Calu3 (cell line): ENCODE data around the gene TRAPPC14. TPM values are rescaled to one million over a fixed set of nuclear protein-coding genes. Genes with fewer than 3 reads are reported as not detected.

Experiments used
- BruUV-seq: library from RNA; stranded (reverse); fragments of 400-500 nt; replicated peaks from 2 replicates; lab custom pipeline; 2021; lab: Mats Ljungman, UMichigan
- CTCF ChIA-PET: fragments of 300-600 bp; sonication (Branson Sonifier 250); formaldehyde crosslinking; loops from one replicate; lab custom pipeline; 2022; ENCODE audit warnings: antibody characterized with exemption; lab: Charles Lee
- DNase-seq: peaks from one replicate; pipeline ENCODE4 v3.0.0; 2022
- H3K27ac Mint-ChIP-seq: one replicate; pipeline ENCODE4 v1.8.0; 2022; ENCODE audit warnings: mixed read lengths; ENCODE audit not compliant: unreplicated experiment
- H3K27me3 Mint-ChIP-seq: one replicate; pipeline ENCODE4 v1.8.0; 2022; ENCODE audit warnings: mixed read lengths; ENCODE audit not compliant: unreplicated experiment
- H3K36me3 Mint-ChIP-seq: one replicate; pipeline ENCODE4 v1.8.0; 2022; ENCODE audit warnings: mild to moderate bottlenecking, moderate library complexity, mixed read lengths; ENCODE audit not compliant: insufficient read depth, unreplicated experiment
- H3K4me1 Mint-ChIP-seq: one replicate; pipeline ENCODE4 v1.8.0; 2022; ENCODE audit warnings: mild to moderate bottlenecking, low read depth, mixed read lengths; ENCODE audit not compliant: unreplicated experiment
- H3K4me3 Mint-ChIP-seq: one replicate; pipeline ENCODE4 v1.8.0; 2022; ENCODE audit warnings: mild to moderate bottlenecking, low read depth, moderate library complexity, mixed read lengths; ENCODE audit not compliant: unreplicated experiment
- H3K9me3 Mint-ChIP-seq: one replicate; pipeline ENCODE4 v1.8.0; 2022; ENCODE audit warnings: low read depth, mixed read lengths; ENCODE audit not compliant: unreplicated experiment
- intact Hi-C: fragments of 100-400 bp; cut with micrococcal nuclease; formaldehyde crosslinking; loops from one replicate; pipeline ENCODE4 v1.10.0; 2022; ENCODE audit not compliant: unreplicated experiment
- total RNA-seq: library from RNA; stranded (reverse); gene quantifications from 2 replicates; pipeline ENCODE4 v1.2.3, GENCODE V29; 2022
- TF ChIP-seq, protein P1 (sequence below): fragments of 200-600 bp; IDR thresholded peaks from one replicate; pipeline ENCODE4 v1.8.0; 2022; ENCODE audit warnings: antibody characterized with exemption; ENCODE audit not compliant: unreplicated experiment

The TRAPPC14 gene
- total RNA-seq, 1 experiment from 2014 or later = 17.5 TPM

DNA sequence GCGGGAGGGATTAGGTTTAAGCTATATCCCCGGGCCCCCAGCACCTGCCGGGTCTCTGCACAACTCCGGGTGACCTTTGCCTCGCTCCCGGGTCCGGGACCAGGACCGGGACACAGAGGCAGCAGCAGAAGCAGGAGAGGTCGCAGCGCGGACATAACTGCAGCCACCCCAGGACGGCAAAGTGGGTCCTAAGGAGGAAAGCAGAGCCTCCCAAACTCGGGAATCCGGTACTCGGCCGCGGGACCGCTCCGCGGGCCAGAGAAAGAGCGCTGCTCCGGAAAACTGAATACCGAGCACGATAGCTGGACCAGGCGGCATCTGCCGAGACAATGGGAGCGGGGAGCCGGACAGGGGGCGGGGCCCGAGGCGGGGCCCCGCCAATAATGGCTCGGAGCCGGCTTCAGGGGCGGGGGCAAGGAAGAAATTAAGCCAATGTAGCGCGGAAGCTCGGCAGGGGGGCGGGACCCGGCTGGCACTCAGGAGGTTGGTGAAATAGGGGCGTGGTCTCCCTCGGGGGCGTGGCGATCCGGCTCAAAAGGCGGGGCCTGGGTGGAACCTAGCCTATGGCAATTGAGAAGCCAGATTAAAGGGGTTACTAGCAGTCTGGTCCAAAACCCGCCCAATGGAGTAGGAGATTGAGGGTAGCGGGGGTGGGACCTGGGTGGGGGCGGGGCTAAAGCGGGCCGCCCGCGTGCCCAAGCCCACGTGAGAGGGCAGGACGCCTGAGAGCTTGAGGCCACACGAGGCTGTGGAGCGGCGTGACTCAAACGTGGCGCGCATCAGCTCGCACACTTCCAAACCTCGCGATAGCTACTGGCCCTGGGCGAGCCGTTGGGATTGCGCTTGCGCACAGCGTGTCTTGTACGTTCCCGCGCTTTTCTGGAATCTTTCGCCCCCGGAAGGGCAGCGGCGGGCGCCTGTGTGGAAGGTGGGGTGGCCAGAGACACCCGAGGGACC, 18.8 kb upstream of the TRAPPC14 start, which contains the start of the genes GPC2 and STAG3:
GPC2 (minus strand) TSS at position 337 of the 957 bp plus-strand sequence; CDS start at position 155, 182 bp downstream.
STAG3 (plus strand) TSS at position 874 of the 957 bp plus-strand sequence. CDS start 2,639 bp downstream, outside the sequence.
- DNase-seq = peak; percentile 96
- peaks cover 5% of the 10 kb centered on the region for H3K4me1 Mint-ChIP-seq
- H3K9me3 Mint-ChIP-seq = no peaks in the 10 kb centered on the region
- no peaks in the 10 kb centered on the region for H3K36me3 Mint-ChIP-seq
- peak within 1 kb of the TSS; percentile 62 for H3K4me3 Mint-ChIP-seq
- H3K27me3 Mint-ChIP-seq = peaks cover 51% of the 10 kb centered on the region
- no peak within 1 kb of the TSS for H3K27ac Mint-ChIP-seq
- intact Hi-C loops = no loop called here
- BruUV-seq = no TSS peak
- CTCF ChIA-PET = interaction anchor here (0.6 to 0.8 kb wide), 4 partner anchors 28 to 174 kb away, joined by 3 to 4 read pairs (median 3); partner anchors contain the start of gene LAMTOR4
- TF ChIP-seq, protein P1, sequence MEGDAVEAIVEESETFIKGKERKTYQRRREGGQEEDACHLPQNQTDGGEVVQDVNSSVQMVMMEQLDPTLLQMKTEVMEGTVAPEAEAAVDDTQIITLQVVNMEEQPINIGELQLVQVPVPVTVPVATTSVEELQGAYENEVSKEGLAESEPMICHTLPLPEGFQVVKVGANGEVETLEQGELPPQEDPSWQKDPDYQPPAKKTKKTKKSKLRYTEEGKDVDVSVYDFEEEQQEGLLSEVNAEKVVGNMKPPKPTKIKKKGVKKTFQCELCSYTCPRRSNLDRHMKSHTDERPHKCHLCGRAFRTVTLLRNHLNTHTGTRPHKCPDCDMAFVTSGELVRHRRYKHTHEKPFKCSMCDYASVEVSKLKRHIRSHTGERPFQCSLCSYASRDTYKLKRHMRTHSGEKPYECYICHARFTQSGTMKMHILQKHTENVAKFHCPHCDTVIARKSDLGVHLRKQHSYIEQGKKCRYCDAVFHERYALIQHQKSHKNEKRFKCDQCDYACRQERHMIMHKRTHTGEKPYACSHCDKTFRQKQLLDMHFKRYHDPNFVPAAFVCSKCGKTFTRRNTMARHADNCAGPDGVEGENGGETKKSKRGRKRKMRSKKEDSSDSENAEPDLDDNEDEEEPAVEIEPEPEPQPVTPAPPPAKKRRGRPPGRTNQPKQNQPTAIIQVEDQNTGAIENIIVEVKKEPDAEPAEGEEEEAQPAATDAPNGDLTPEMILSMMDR = no peak

DNA sequence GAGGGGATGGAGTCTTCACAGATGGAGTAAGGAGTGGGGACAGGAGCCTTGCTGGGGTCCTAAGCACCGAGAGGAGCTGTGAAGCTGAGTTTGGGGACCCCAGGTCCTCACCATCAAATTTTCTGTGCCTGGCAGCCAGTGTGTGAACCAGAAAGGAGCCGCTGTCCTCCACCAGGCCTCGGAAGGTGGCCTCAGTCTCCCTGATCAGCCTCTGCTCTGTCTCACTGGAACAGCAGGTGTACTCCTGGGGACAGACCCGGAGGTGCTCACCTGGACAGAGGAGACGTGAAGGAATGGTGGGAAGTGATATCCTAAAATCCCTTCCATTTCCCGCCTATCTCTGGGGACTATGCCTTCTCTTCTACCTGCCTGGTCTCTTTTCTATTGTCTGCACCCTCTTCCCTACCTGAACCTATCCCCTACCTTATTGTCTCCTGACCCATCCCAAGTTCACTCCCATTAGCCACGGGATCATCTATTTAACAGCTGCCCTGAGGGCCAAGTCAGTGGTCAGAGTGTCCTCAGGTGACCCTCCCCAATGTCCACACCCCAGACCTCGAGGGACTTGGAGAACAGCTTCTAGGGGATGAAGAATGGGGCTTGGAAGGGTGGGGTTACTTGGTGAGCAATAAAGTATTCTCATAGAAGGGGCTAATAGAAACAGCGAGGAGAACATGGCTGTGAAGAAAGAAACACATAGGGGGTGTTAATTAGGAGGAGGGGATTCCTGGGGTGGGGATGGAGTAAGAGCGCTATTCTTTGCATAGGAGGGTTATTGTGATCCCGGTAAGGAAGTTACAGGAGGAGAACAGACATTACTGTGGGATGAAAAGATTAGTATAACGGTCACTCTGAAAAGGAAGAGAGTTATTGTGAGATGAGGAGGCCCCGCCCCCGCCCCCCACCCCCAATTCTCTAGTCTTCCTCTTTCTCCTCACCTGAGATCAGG, 17.8 kb upstream of the TRAPPC14 start:
- Mint-ChIP-seq H3K4me3 (peak overlapping the region; percentile 62), H3K9me3 (no peaks in the 10 kb centered on the region), H3K36me3 (peaks cover 6% of the 10 kb centered on the region), H3K4me1 (peaks cover 5% of the 10 kb centered on the region), H3K27ac (no peak overlapping the region), H3K27me3 (peaks cover 51% of the 10 kb centered on the region)
- no peak for DNase-seq
- CTCF ChIA-PET = interaction anchor here (0.6 to 0.8 kb wide), 2 partner anchors 27 to 48 kb away, joined by 3 read pairs; partner anchors contain the start of gene LAMTOR4
- TF ChIP-seq, protein P1 = no peak
- BruUV-seq = no TSS peak
- intact Hi-C loops = no loop called here

DNA sequence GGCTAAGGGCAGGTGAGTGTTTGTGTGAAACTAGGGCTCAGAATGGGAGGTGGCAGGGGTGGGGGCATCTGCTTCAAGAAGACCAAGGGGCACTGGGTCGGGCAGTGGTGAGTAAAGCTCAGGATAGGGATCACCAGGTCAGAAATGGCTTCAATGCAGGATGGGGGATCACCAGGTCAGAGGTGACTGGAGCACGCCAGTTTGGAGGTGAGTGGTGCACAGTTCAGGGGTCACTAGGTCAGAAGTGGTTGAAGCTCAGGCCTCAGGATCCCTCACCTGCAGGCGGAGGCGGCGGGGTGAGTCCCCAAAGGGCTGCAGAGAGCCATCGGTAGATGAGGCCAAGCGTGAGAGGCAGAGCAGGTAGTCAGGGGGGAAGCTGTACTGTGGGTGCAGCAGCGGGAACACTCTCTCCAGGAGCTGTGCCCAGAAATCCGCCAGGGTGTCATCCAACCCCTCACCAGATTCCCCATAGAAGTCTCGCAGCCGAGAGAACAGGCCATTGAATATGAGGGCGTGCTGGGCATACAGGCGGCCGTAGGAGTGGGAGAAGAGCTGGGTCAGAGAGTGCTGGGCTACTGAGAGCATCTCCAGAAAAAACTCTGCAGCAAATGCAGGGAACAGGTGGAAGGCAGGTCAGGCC, 16.9 kb upstream of the TRAPPC14 start:
- TF ChIP-seq, protein P1 = no peak
- Mint-ChIP-seq H3K27me3 (peaks cover 53% of the 10 kb centered on the region), H3K4me1 (peaks cover 10% of the 10 kb centered on the region), H3K36me3 (peaks cover 6% of the 10 kb centered on the region), H3K4me3 (no peak overlapping the region), H3K9me3 (no peaks in the 10 kb centered on the region), H3K27ac (no peak overlapping the region)
- no TSS peak for BruUV-seq
- CTCF ChIA-PET = interaction anchor here (0.6 kb wide), 1 partner anchor 328 kb away, joined by 5 read pairs; no protein-coding TSS in a partner anchor
- no peak for DNase-seq
- intact Hi-C loops = no loop called here
